ENCODE data around the gene PLA2G12B.

The PLA2G12B gene

GRCh38 chr10:72895236-72895850, 59.3 kb downstream of the PLA2G12B start:
- DNase-seq (ENCODE audit: low spot score) = no peak
- in situ Hi-C loops (cut with MboI; ENCODE audit: low sequenced_read_pairs, unreplicated experiment) = no loop called here
- no peak for TF ChIP-seq CTCF (IDR thresholded peaks at IDR 0.05; ENCODE audit: borderline replicate concordance, control extremely low read depth, extremely low read depth, insufficient read depth, missing control alignments)

GRCh38 chr10:72893136-72893798, 61.3 kb downstream of the PLA2G12B start, which contains the start of gene OIT3:
Gene OIT3 (plus strand): TSS chr10:72893739. CDS start chr10:72893799, 60 bp downstream.
- in situ Hi-C loops (cut with MboI; ENCODE audit: low sequenced_read_pairs, unreplicated experiment) = no loop called here
- DNase-seq (ENCODE audit: low spot score) = no peak
- no peak for TF ChIP-seq CTCF (IDR thresholded peaks at IDR 0.05; ENCODE audit: borderline replicate concordance, control extremely low read depth, extremely low read depth, insufficient read depth, missing control alignments)

- TF ChIP-seq CTCF (IDR thresholded peaks at IDR 0.05; ENCODE audit: borderline replicate concordance, control extremely low read depth, extremely low read depth, insufficient read depth, missing control alignments) = no peak
- in situ Hi-C loops (cut with MboI; ENCODE audit: low sequenced_read_pairs, unreplicated experiment) = no loop called here
- DNase-seq (ENCODE audit: low spot score) = no peak
Observed at GRCh38 chr10:72890086-72890485, 64.5 kb downstream of the PLA2G12B start.

- in situ Hi-C loops (cut with MboI; ENCODE audit: low sequenced_read_pairs, unreplicated experiment) = no loop called here
- no peak for TF ChIP-seq CTCF (IDR thresholded peaks at IDR 0.05; ENCODE audit: borderline replicate concordance, control extremely low read depth, extremely low read depth, insufficient read depth, missing control alignments)
- DNase-seq (ENCODE audit: low spot score) = no peak
Observed at GRCh38 chr10:72889391-72889831, 65.2 kb downstream of the PLA2G12B start.

GRCh38 chr10:72888151-72888638, 66.4 kb downstream of the PLA2G12B start:
- in situ Hi-C loops (cut with MboI; ENCODE audit: low sequenced_read_pairs, unreplicated experiment) = no loop called here
- DNase-seq (ENCODE audit: low spot score) = no peak
- no peak for TF ChIP-seq CTCF (IDR thresholded peaks at IDR 0.05; ENCODE audit: borderline replicate concordance, control extremely low read depth, extremely low read depth, insufficient read depth, missing control alignments)

GRCh38 chr10:72887043-72887442, 67.6 kb downstream of the PLA2G12B start:
- no peak for DNase-seq (ENCODE audit: low spot score)
- no peak for TF ChIP-seq CTCF (IDR thresholded peaks at IDR 0.05; ENCODE audit: borderline replicate concordance, control extremely low read depth, extremely low read depth, insufficient read depth, missing control alignments)
- in situ Hi-C loops (cut with MboI; ENCODE audit: low sequenced_read_pairs, unreplicated experiment) = no loop called here

Measured in GM13976 (cell line).